DND-41 (cell line): ENCODE results near the gene ABHD17A.

Source experiments
- EZH2 ChIP-seq: IDR thresholded peaks from 3 replicates; pipeline ENCODE4 v1.6.1; 2012; ENCODE audit warnings: borderline replicate concordance, low read depth, mild to moderate bottlenecking, moderate library complexity, low read length, inconsistent platforms; ENCODE audit not compliant: severe bottlenecking
- TF ChIP-seq, protein P1 (sequence below): IDR thresholded peaks from 2 replicates; pipeline ENCODE4 v1.5.1; 2012; ENCODE audit warnings: borderline replicate concordance, low read length, moderate library complexity, mild to moderate bottlenecking; ENCODE audit not compliant: poor library complexity, severe bottlenecking; ENCODE audit errors: extremely low read depth

DNA sequence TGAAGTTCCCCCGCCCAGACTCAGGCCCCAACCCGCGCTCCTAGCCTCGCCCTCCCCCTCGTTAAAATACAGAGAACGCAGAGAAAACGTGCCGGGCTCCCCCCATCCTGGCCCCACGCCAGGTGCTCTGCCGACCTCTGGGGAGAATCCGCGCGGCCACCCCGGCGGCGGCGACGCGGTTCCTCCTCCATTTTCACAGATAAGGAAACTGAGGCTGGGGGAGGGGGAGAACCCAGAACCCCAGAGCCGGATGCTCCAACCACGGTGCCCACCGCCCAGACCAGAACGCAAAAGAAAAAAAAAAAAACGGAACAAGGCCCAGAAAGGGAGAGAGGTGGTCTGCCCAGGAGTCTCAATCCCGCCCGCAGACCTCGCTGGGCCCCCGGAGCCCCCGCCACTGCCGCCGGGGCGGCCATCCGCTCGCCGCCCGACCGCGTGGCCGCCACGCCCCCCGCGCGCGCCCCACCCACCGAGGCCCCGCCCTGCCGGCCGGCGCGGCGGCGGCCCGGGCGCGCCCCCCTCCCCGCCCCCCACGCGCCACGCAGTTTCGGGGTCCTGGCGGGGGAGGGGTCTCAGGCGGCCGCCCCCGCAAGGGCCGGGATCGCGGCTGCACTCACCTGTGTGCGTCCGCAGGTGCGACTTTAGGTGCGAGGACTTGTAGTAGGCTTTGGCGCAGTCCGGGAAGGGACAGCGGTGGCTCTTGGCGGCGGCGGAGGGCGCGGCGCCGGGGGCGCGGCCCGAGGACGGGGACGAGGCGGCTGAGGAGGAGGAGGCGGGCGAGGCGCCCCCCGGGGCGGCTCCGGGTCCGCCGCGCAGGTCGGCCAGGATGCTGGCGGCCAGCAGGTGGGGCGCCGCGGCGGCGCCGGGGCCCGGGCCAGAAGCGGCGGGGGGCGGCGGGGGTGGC lies 22.6 kb downstream of the ABHD17A start:
- TF ChIP-seq, protein P1, sequence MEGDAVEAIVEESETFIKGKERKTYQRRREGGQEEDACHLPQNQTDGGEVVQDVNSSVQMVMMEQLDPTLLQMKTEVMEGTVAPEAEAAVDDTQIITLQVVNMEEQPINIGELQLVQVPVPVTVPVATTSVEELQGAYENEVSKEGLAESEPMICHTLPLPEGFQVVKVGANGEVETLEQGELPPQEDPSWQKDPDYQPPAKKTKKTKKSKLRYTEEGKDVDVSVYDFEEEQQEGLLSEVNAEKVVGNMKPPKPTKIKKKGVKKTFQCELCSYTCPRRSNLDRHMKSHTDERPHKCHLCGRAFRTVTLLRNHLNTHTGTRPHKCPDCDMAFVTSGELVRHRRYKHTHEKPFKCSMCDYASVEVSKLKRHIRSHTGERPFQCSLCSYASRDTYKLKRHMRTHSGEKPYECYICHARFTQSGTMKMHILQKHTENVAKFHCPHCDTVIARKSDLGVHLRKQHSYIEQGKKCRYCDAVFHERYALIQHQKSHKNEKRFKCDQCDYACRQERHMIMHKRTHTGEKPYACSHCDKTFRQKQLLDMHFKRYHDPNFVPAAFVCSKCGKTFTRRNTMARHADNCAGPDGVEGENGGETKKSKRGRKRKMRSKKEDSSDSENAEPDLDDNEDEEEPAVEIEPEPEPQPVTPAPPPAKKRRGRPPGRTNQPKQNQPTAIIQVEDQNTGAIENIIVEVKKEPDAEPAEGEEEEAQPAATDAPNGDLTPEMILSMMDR, result no peak
- no peak for TF ChIP-seq EZH2
